ENCODE data around the gene PPM1A.

Gene PPM1A

DNA sequence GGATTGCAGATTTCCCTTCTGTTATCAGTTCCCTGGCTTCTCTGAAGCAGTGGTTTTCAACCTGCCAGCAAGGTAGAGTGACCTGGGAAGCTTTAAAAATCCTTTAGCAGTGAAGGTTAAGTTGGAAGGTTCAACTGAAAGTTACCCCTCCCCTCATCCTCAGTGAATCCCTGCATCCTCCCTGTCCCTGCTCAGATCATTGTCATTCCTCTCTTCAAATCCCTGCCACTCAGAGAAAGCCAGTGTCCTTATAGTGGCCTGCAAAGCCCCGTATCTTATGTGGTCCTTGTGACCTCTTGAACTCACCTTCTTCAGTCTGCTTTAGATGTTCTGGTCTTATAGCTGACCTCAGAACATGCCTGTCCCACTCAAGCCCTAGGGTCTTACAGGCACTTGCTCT lies 53.6 kb downstream of the PPM1A start:
- TF ChIP-seq, protein P1, sequence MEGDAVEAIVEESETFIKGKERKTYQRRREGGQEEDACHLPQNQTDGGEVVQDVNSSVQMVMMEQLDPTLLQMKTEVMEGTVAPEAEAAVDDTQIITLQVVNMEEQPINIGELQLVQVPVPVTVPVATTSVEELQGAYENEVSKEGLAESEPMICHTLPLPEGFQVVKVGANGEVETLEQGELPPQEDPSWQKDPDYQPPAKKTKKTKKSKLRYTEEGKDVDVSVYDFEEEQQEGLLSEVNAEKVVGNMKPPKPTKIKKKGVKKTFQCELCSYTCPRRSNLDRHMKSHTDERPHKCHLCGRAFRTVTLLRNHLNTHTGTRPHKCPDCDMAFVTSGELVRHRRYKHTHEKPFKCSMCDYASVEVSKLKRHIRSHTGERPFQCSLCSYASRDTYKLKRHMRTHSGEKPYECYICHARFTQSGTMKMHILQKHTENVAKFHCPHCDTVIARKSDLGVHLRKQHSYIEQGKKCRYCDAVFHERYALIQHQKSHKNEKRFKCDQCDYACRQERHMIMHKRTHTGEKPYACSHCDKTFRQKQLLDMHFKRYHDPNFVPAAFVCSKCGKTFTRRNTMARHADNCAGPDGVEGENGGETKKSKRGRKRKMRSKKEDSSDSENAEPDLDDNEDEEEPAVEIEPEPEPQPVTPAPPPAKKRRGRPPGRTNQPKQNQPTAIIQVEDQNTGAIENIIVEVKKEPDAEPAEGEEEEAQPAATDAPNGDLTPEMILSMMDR (IDR thresholded peaks at IDR 0.05; ENCODE audit: low read depth, low read length): no peak
- H3K4me3 ChIP-seq (ENCODE audit: low read depth, low read length): no peak overlapping the region

DNA sequence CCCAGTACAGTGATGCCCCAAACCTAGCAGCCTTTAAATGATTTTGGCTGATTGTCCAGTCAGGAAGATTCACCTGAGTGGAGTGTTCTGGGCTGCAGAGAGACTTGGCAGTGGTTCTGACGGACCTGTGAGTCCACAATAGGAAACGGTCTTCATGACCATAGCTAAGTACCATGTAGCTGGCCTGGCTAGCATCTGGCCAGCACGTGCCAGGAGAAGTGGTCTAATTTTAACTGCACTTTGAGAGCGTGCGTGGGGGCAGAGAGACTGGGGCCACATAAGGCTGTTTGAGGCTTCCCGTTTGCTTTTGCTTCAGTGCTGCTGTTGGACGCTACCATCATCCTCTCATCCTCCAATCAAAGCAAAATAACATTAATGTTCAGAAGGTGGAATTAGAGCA lies 54.7 kb downstream of the PPM1A start:
- TF ChIP-seq, protein P1 (IDR thresholded peaks at IDR 0.05; ENCODE audit: low read depth, low read length): no peak
- H3K4me3 ChIP-seq (ENCODE audit: low read depth, low read length): no peak overlapping the region

DNA sequence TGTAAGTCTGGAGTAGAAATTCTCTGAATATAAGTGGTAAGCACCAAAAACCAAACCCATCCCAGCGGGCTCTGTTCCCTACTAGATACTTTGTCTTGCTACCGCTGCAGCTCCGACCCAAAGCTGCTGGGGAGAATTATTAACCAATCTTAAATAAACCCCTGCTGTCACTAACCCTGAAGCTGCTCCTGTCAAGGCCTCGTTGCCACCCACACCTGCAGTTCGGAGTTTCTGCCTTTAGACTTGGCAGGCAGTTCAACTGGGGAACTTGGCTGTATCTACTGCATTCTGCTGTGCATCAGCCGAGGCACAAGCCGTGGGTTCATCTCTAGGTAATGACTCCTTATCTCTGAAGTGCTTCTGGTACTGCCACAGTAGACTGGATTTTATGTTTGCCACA lies 55.5 kb downstream of the PPM1A start:
- TF ChIP-seq, protein P1 (IDR thresholded peaks at IDR 0.05; ENCODE audit: low read depth, low read length): no peak

DNA sequence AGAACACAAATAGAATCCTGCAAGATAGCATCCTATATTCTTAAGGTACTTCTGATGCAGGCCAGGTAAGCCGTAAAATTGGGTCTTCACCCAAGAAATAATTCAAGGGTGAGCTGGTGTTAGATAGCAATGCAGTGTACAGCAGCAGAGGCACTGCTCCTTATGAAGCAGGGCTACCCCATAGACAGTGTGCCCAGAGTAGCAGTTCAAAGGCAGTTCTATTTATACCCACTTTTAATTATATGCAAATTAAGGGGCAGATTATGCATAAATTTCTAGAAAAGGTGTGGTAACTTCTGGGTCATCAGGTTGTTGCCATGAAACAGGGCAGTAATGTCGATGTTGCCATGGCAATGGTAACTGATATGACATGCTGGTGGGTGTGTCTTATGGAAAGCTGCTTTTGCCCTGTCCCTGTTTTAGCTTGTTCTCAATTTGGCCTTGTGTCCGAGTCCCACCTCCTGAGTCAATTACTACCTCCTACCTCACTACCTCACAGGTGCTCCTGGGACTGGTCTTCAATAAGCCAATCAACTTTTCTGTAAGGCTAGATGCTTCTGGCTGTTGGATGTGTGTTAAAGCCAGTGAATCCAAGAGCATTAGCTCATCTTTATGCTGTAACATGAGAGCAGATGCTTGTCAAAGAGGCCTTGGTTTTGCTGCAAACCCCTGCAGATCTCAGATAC lies 61.0 kb downstream of the PPM1A start:
- TF ChIP-seq, protein P1 (IDR thresholded peaks at IDR 0.05; ENCODE audit: low read depth, low read length): no peak
- no peak overlapping the region for H3K4me3 ChIP-seq (ENCODE audit: low read depth, low read length)

More for the DNA sequence above, 55.5 kb downstream of the PPM1A start:
- no peak overlapping the region for H3K4me3 ChIP-seq (ENCODE audit: low read depth, low read length)

DNA sequence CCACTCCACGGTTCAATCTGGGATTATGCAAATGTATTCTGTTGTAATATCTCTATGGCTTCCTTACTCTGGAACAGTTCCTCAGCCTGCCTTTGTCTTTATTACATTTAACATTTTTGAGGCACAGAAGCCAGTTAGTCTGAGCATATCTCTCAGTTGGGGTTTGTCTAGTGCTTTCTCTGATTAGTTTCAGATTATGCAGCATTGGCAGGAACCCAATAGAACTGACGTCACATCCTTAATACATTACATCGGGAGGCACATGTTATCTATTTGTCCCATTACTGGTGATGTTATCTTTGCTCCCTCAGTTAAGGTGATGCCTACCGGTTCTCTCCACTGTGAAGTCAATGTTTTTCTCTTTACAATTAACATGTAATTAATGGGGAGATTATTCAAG lies 62.4 kb downstream of the PPM1A start:
- H3K4me3 ChIP-seq (ENCODE audit: low read depth, low read length): no peak overlapping the region
- TF ChIP-seq, protein P1 (IDR thresholded peaks at IDR 0.05; ENCODE audit: low read depth, low read length): no peak

DNA sequence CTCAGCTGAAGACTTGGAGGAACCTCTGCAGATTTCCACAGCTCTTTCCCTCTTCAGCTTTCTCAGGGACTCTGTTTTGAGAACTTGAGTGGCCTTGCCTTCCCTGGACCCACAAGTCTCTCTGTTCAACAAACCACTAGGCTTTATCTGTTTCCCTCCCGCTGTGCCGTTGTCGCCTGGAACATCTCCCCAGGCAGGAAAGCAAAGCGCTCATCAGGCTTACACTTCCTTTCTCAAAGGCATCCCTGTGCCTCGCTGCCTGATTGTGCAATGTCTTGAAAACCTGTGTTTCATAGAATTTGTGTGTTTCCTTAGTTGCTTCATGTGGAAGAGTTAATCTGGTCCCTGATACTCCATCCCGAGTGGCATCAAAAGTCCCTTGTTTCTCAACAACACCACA lies 64.1 kb downstream of the PPM1A start:
- no peak overlapping the region for H3K4me3 ChIP-seq (ENCODE audit: low read depth, low read length)
- TF ChIP-seq, protein P1 (IDR thresholded peaks at IDR 0.05; ENCODE audit: low read depth, low read length): no peak

DNA sequence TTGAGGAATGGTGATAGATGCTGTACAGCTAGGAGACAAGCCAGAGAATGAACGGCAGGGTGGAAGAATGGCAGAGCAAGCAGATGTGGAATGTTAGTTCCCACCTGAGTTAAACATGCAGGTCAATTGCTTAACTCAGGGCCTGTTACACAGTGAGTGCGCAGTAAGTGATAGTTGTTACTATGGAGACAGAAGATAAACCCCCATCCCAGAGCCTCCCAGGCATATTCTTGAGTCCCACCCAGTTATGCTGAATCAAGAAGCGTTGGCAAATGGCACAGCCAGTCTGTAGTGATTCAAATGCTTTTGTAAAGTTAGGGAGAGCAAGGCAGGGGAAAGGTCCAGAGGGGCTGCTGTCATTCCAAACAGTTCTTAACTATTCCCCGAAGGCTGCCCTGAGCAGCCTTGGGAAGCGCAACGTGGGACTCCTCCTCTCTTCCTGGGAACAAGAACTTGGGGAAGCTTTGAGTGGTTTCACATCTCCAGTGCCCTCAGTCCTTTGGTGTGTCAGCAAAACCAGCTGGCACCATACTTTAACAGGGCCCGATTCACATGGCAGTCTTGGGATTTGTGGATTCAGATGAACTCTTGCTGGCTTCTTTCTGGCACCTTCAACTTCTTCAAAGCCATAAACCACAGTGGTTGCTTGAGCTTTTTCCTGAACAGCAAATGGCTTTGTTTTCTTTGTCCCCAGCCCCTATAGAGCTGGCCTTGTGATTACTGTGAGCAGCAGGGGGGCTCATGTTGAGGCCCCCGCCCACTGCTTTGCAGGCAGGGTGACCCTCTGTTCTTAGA lies 66.4 kb downstream of the PPM1A start:
- TF ChIP-seq, protein P1 (IDR thresholded peaks at IDR 0.05; ENCODE audit: low read depth, low read length): no peak
- no peak overlapping the region for H3K4me3 ChIP-seq (ENCODE audit: low read depth, low read length)

Data from WI38 (cell line).